Esophagus squamous epithelium (tissue), 4 donors: ENCODE data around the gene LGR6.

Experiments
- CTCF ChIP-seq, 6 experiments: fragments of 450-650 bp in 4 of 6; fragments of 200-600 bp in 2 of 6; sonication (generic) in 2 of 6; IDR thresholded peaks; one replicate each; pipeline ENCODE4 v1.5.1; 2016 to 2019; ENCODE audit warnings: antibody characterized with exemption in 6 of 6, mild to moderate bottlenecking in 4 of 6, moderate library complexity in 4 of 6
- POLR2A ChIP-seq, 4 donors: fragments of 450-650 bp; IDR thresholded peaks; one replicate each; pipeline ENCODE4 v1.6.1; 2017; ENCODE audit warnings: antibody characterized with exemption in 4 of 4, mild to moderate bottlenecking in 4 of 4, moderate library complexity in 3 of 4

GRCh38 chr1:202234331-202235002 is 40.9 kb downstream of the LGR6 start:
- TF ChIP-seq CTCF (IDR thresholded peaks at IDR 0.05) (no peak), POLR2A (IDR thresholded peaks at IDR 0.05) (no peak)
